NCI-H226 (cell line): ENCODE measurements around the gene SYNJ2BP.
A peak's percentile ranks its signal among the peaks of the same experiment; 100 is the strongest.
"Not testable (repeated sequence)": the region's sequence is repeated elsewhere in the genome, so short reads cannot be mapped to it uniquely, and the experiment has no call there.

Source experiments
- DNase-seq: peaks from one replicate; pipeline ENCODE4 v3.0.0-alpha.2; 2015

The SYNJ2BP gene

GRCh38 chr14:70416725-70417349, at the start of gene SYNJ2BP:
TSS of gene SYNJ2BP (minus strand) at chr14:70417090. CDS start at chr14:70416963, 127 bp downstream.
- peak; percentile 76 for DNase-seq

GRCh38 chr14:70454731-70455130, 37.8 kb upstream of the SYNJ2BP start:
- no peak for DNase-seq

GRCh38 chr14:70451874-70452273, 35.0 kb upstream of the SYNJ2BP start, which contains the start of gene ADAM21:
TSS of gene ADAM21 (plus strand) at chr14:70452174. CDS start at chr14:70457500, 5,326 bp downstream.
- DNase-seq, result no peak

GRCh38 chr14:70448633-70449340, 31.9 kb upstream of the SYNJ2BP start:
- DNase-seq, result no peak

GRCh38 chr14:70442750-70443149, 25.9 kb upstream of the SYNJ2BP start:
- DNase-seq, result no peak

- no peak for DNase-seq
Observed at GRCh38 chr14:70441641-70442040, 24.8 kb upstream of the SYNJ2BP start.

GRCh38 chr14:70436867-70437266, 20.0 kb upstream of the SYNJ2BP start:
- DNase-seq, result no peak

- DNase-seq, result not testable (repeated sequence)
Observed at GRCh38 chr14:70426555-70426954, 9.7 kb upstream of the SYNJ2BP start.

- DNase-seq, result no peak
Observed at GRCh38 chr14:70425354-70425753, 8.5 kb upstream of the SYNJ2BP start.

GRCh38 chr14:70422538-70422937, 5.6 kb upstream of the SYNJ2BP start:
- no peak for DNase-seq

- not testable (repeated sequence) for DNase-seq
Observed at GRCh38 chr14:70419270-70419931, 2.5 kb upstream of the SYNJ2BP start.

GRCh38 chr14:70416338-70416724, 559 bp downstream of the SYNJ2BP start:
- DNase-seq, result no peak

GRCh38 chr14:70415788-70416187, 1.1 kb downstream of the SYNJ2BP start:
- DNase-seq, result no peak

- no peak for DNase-seq
Observed at GRCh38 chr14:70407621-70408020, 9.3 kb downstream of the SYNJ2BP start.

GRCh38 chr14:70406216-70406615, 10.7 kb downstream of the SYNJ2BP start:
- not testable (repeated sequence) for DNase-seq

- peak; percentile 68 for DNase-seq
Observed at GRCh38 chr14:70403335-70403734, 13.6 kb downstream of the SYNJ2BP start.

- no peak for DNase-seq
Observed at GRCh38 chr14:70401643-70402042, 15.2 kb downstream of the SYNJ2BP start.

- no peak for DNase-seq
Observed at GRCh38 chr14:70398706-70399431, 18.0 kb downstream of the SYNJ2BP start.

GRCh38 chr14:70398280-70398679, 18.6 kb downstream of the SYNJ2BP start:
- DNase-seq, result no peak

- no peak for DNase-seq
Observed at GRCh38 chr14:70397746-70398145, 19.1 kb downstream of the SYNJ2BP start.

GRCh38 chr14:70394674-70395306, 22.1 kb downstream of the SYNJ2BP start:
- no peak for DNase-seq

GRCh38 chr14:70392676-70393075, 24.2 kb downstream of the SYNJ2BP start:
- no peak for DNase-seq
